ENCODE data around the gene SENP1. TPM values are rescaled to one million over a fixed set of nuclear protein-coding genes. Genes with fewer than 3 reads are reported as not detected.

The SENP1 gene
- total and polyA plus RNA-seq, 2 donors (not counting 3 experiments of a cell fraction or from before 2014, with no cell fraction given): 9.9 to 20.5 TPM

DNA sequence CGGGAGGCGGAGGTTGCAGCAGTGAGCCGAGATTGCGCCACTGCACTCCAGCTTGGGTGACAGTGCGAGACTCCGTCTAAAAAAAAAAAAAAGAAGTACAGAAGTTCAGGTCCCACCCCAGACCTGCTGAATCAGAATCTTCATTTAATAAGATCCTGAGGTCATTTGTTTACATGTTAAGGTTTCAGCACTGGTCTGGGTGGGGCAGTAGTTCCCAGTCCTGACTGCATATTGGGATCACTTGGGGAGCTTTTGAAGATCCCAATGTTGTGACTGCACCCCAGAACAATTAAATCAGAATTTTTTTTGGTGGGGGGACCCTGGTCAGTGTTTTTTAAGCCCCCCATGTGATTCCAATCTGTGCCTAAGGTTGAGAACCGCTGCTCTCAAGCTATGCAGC is 89.9 kb downstream of the SENP1 start:
- Histone ChIP-seq H3K27ac (ENCODE audit: insufficient read depth, low read depth, low read length) (no peak overlapping the region), H3K9me3 (replicated peaks; ENCODE audit: control insufficient read depth, insufficient read depth, low read length) (no peaks in the 10 kb centered on the region), H3K27me3 (ENCODE audit: control insufficient read depth in 2 of 2, insufficient read depth in 2 of 2, low read length in 2 of 2) (peaks cover 24 to 30% of the 10 kb centered on the region in 2 experiments), H3K9ac (replicated peaks; ENCODE audit: extremely low read depth, insufficient read depth, low read length) (no peak overlapping the region), H3K4me1 (ENCODE audit: control insufficient read depth, extremely low read depth, insufficient read depth, low read length) (no peaks in the 10 kb centered on the region), H3K4me2 (ENCODE audit: insufficient read depth, low read length) (no peak overlapping the region), H4K20me1 (replicated peaks; ENCODE audit: control insufficient read depth, extremely low read depth, insufficient read depth, low read length) (no peaks in the 10 kb centered on the region), H3K9me1 (replicated peaks; ENCODE audit: control insufficient read depth, extremely low read depth, insufficient read depth, low read length) (no peaks in the 10 kb centered on the region), H3K4me3 (replicated peaks in 1 of 3; ENCODE audit: insufficient read depth in 1 of 3, low read depth in 1 of 3, low read length in 3 of 3) (no peak overlapping the region), H2AFZ (ENCODE audit: low read depth, low read length) (no peak overlapping the region), H3K79me2 (ENCODE audit: control insufficient read depth, insufficient read depth, low read length) (no peaks in the 10 kb centered on the region), H3K36me3 (ENCODE audit: control insufficient read depth in 2 of 2, extremely low read depth in 1 of 2, insufficient read depth in 2 of 2, low read length in 2 of 2) (no peaks in the 10 kb centered on the region)
- FAIRE-seq (no peak), DNase-seq (ENCODE audit: low read depth, low spot score) (no peak)
- CTCF ChIA-PET: interaction anchor here (0.7 to 2.0 kb wide), 2 partner anchors 51 to 74 kb away, joined by 4 to 5 read pairs; no protein-coding TSS in a partner anchor
- intact Hi-C loops (cut with micrococcal nuclease) (no loop called here), dilution Hi-C loops (cut with MboI; ENCODE audit: extremely low pct_ligation_motif_present, low sequenced_read_pairs) (no loop called here)
- TF ChIP-seq CTCF (IDR thresholded peaks at IDR 0.05; ENCODE audit: extremely low read depth in 1 of 2, insufficient read depth in 1 of 2, low read depth in 1 of 2, low read length in 2 of 2): no peak
- no peak for TF ChIP-seq POLR2AphosphoS5 (IDR thresholded peaks at IDR 0.05; ENCODE audit: insufficient read depth, low read depth, low read length)
- no peak for TF ChIP-seq EZH2 (IDR thresholded peaks at IDR 0.05; ENCODE audit: borderline replicate concordance, low read depth, low read length, severe bottlenecking)
- no peak for TF ChIP-seq JUN (IDR thresholded peaks at IDR 0.05; ENCODE audit: borderline replicate concordance, insufficient read depth, insufficient read length, low read depth)
- TF ChIP-seq GATA2 (IDR thresholded peaks at IDR 0.05; ENCODE audit: insufficient read depth, insufficient read length, low read depth, low read length): no peak
- no peak for TF ChIP-seq FOS (IDR thresholded peaks at IDR 0.05; ENCODE audit: borderline replicate concordance, insufficient read depth, low read length)
- no peak for TF ChIP-seq MAX (IDR thresholded peaks at IDR 0.05; ENCODE audit: insufficient read depth, insufficient read length)
- TF ChIP-seq POLR2A (IDR thresholded peaks at IDR 0.05; ENCODE audit: low read depth, low read length): no peak
- no peak for TF ChIP-seq MYC (IDR thresholded peaks at IDR 0.05; ENCODE audit: low read depth, low read length)
- no TSS peak for BruUV-seq (replicated peaks)
- POLR2A ChIA-PET: no interaction called here
